ENCODE results near the gene SH2D4B. TPM values are rescaled to one million over a fixed set of nuclear protein-coding genes. Genes with fewer than 3 reads are reported as not detected.

The SH2D4B gene
- total RNA-seq, 3 donors from 2014 or later: 0.13 to 0.22 (median 0.20) TPM

DNA sequence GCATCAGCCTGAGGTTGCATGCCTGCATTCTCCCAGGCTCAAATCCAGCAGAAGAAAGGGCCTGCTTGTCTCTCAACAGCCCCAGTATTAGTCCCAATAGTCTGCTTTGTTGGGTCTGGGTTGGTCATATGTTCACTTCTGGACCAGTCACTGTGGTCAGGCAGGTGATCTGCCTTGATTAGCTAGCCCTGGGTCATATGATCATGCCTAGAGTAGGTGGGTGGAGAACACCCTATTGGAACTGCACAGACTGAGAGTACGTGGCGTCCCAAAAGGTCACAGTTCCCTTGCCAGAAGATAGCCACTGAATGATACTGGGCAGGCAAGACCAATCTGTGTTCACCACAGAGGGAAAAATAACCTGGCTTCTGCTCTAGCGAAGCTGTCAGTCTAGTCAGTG lies 80.1 kb downstream of the SH2D4B start:
- no peaks in the 10 kb centered on the region for H3K9me3 Mint-ChIP-seq
- H3K36me3 Mint-ChIP-seq (ENCODE audit: insufficient read depth): no peaks in the 10 kb centered on the region
- no peaks in the 10 kb centered on the region for H3K4me1 Mint-ChIP-seq (ENCODE audit: low read depth)
- H3K4me3 Mint-ChIP-seq: no peak overlapping the region
- no peak for DNase-seq
- H3K27me3 Mint-ChIP-seq (ENCODE audit: low read depth): no peaks in the 10 kb centered on the region
- no peak for ATAC-seq

DNA sequence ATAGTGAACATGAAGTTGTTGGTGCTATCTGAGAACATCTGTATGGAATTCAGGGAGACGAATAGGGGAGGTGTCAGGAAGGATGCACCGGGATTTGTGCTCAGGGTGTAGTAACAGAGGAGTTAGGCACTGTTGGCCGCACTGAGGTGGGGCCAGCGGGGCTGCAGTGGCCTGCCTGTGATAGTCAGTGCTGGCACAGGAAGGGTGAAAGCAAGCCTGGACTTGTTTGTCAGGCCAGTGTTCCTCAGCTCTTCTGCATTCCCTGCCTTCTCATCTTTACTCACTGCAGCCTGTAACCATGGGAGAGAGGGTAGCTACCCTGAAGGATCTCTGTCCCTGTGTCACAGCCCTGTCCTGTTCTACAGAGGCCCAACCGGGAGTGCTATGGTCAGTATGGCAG lies 81.3 kb downstream of the SH2D4B start:
- no peaks in the 10 kb centered on the region for H3K9me3 Mint-ChIP-seq
- ATAC-seq (no peak), DNase-seq (no peak)
- no peaks in the 10 kb centered on the region for H3K36me3 Mint-ChIP-seq (ENCODE audit: insufficient read depth)
- H3K4me3 Mint-ChIP-seq: no peak overlapping the region
- no peaks in the 10 kb centered on the region for H3K4me1 Mint-ChIP-seq (ENCODE audit: low read depth)
- no peaks in the 10 kb centered on the region for H3K27me3 Mint-ChIP-seq (ENCODE audit: low read depth)

- no peaks in the 10 kb centered on the region for H3K36me3 Mint-ChIP-seq (ENCODE audit: insufficient read depth)
Measured at GRCh38 chr10:80622153-80622552, 84.5 kb downstream of the SH2D4B start.

DNA sequence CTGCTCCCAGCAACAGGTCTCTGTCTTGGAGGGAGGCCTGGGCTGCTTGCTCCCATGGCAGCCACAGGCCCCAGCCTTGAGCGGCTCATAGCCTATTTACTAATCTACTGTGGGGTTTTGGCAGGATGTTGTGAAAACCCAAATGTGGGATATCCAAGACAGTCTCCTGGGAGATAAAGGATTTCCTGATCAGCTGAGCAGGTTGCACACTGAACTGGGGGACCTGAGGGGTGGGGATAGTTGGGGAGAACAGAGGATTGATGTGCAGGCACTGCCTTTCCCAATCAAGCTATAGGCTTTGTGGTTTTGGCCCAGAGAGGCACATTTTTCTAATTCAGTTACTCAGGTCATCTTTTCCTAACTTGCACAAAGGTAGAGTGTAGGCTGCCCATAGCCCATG lies 92.6 kb downstream of the SH2D4B start:
- ATAC-seq: no peak
- Mint-ChIP-seq H3K4me3 (no peak overlapping the region), H3K4me1 (ENCODE audit: low read depth) (no peaks in the 10 kb centered on the region), H3K27me3 (ENCODE audit: low read depth) (no peaks in the 10 kb centered on the region), H3K9me3 (no peaks in the 10 kb centered on the region), H3K36me3 (ENCODE audit: insufficient read depth) (no peaks in the 10 kb centered on the region)
- no peak for DNase-seq

More at GRCh38 chr10:80622153-80622552, 84.5 kb downstream of the SH2D4B start:
- DNase-seq (no peak), ATAC-seq (no peak)
- Mint-ChIP-seq H3K27me3 (ENCODE audit: low read depth) (no peaks in the 10 kb centered on the region), H3K4me3 (no peak overlapping the region), H3K4me1 (ENCODE audit: low read depth) (no peaks in the 10 kb centered on the region), H3K9me3 (no peaks in the 10 kb centered on the region)

DNA sequence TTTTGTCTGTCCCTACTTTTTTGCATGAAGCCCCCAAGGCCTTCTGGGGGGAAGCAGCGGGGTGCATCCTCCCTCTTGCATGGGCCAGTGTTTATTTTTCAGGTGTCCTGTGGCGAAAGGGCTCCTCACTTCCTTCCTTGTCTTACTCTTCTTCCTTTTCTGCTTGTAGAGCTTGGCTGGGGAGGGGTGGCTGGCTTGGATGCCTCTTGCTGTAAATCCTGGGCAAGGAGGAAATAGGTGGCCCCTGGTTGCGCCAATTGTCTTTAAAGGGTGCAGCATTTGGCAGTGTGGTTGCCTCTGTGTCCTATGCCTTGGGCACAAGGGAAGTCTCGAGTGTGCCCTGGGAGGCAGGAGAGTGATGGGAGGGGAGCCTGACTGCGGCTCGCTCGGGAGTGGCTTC lies 95.0 kb downstream of the SH2D4B start:
- Mint-ChIP-seq H3K9me3 (no peaks in the 10 kb centered on the region), H3K4me1 (ENCODE audit: low read depth) (no peaks in the 10 kb centered on the region), H3K4me3 (no peak overlapping the region), H3K36me3 (ENCODE audit: insufficient read depth) (no peaks in the 10 kb centered on the region), H3K27me3 (ENCODE audit: low read depth) (no peaks in the 10 kb centered on the region)
- DNase-seq (no peak), ATAC-seq (no peak)

DNA sequence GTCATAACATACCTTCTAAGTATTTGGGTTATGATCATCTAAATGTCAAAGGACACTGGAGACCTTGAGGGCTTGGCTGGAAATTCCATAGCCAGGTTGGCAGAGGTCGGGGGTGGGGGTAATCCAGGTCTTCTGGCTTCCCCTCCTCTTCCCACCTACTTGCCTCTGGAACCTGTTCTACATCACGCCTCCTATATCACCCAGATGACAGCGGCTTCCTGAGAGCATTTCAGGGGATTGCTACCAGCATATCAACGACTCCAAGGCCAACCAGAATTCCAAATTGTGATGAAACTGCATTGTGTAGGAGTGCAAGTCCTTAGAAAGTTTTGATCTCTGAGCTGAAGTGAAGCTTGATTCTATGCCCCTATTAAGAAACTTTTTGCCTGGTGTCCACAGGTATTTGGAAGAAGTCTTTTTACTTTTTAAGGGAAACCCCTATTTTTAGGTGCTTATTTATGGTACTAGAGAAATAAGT lies 95.7 kb downstream of the SH2D4B start:
- no peak for ATAC-seq
- no peaks in the 10 kb centered on the region for H3K36me3 Mint-ChIP-seq (ENCODE audit: insufficient read depth)
- H3K4me1 Mint-ChIP-seq (ENCODE audit: low read depth): no peaks in the 10 kb centered on the region
- H3K4me3 Mint-ChIP-seq: no peak overlapping the region
- no peaks in the 10 kb centered on the region for H3K27me3 Mint-ChIP-seq (ENCODE audit: low read depth)
- no peaks in the 10 kb centered on the region for H3K9me3 Mint-ChIP-seq
- DNase-seq: no peak

GRCh38 chr10:80633910-80634309 lies 96.2 kb downstream of the SH2D4B start:
- no peaks in the 10 kb centered on the region for H3K36me3 Mint-ChIP-seq (ENCODE audit: insufficient read depth)
- ATAC-seq (no peak), DNase-seq (no peak)
- no peaks in the 10 kb centered on the region for H3K9me3 Mint-ChIP-seq
- peaks cover 3% of the 10 kb centered on the region for H3K27me3 Mint-ChIP-seq (ENCODE audit: low read depth)
- no peaks in the 10 kb centered on the region for H3K4me1 Mint-ChIP-seq (ENCODE audit: low read depth)
- no peak overlapping the region for H3K4me3 Mint-ChIP-seq

DNA sequence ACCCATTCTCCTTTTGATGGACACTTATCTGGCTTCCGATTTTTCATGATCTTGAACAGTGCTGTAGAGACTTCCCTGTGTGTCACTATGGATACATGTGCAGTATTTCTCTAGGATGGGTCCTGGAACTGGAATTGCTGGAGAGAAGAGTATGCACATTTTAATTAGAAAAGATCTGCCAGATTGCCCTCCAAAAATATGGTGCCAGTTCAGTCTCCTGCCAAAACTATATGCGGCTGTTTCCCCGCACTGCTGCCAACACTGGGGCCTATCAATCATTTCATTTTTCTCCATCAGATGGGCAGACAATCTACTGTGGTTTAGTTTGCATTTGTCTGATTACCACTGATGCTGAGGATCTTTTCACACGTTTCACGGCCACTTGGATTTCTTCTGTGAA lies 105.0 kb downstream of the SH2D4B start:
- Mint-ChIP-seq H3K27me3 (ENCODE audit: low read depth) (peaks cover 22% of the 10 kb centered on the region), H3K4me1 (ENCODE audit: low read depth) (no peaks in the 10 kb centered on the region), H3K9me3 (no peaks in the 10 kb centered on the region), H3K36me3 (ENCODE audit: insufficient read depth) (no peaks in the 10 kb centered on the region), H3K4me3 (no peak overlapping the region)
- ATAC-seq (no peak), DNase-seq (no peak)

GRCh38 chr10:80646366-80646765 lies 108.7 kb downstream of the SH2D4B start:
- ATAC-seq (no peak), DNase-seq (no peak)
- Mint-ChIP-seq H3K36me3 (ENCODE audit: insufficient read depth) (no peaks in the 10 kb centered on the region), H3K4me1 (ENCODE audit: low read depth) (no peaks in the 10 kb centered on the region), H3K4me3 (no peak overlapping the region), H3K27me3 (ENCODE audit: low read depth) (peaks cover 19% of the 10 kb centered on the region), H3K9me3 (no peaks in the 10 kb centered on the region)

DNA sequence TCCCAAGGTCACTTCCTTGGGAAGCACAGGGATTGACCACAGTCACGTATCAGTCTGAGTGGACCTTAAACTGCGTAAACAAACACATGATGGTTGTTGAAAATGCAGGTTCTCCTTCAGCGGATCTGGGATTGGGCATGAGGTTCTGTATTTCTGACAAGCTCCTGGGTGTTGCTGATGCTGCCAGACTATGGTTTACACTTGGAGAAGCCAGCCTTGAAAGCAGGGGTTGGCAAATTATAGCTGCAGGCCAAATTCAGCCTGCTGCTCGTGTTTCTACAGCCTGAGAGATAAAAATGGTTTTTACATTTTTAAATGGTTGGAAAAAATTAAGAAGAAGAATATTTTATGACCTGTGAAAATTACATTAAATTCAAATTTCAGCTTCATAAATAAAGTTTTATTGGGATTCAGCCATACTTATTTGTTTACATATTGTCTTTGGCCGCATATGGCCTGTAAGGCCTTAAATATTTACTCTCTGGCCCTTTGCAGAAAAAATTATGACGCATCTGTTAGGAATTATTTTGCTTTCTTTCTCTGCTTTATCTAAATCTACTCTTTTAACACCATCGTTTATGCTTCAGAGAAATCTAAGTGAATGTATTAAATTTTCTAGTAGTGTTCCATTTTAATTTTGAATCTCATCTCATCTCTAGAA lies 109.6 kb downstream of the SH2D4B start:
- Mint-ChIP-seq H3K4me3 (no peak overlapping the region), H3K27me3 (ENCODE audit: low read depth) (peaks cover 19% of the 10 kb centered on the region), H3K36me3 (ENCODE audit: insufficient read depth) (no peaks in the 10 kb centered on the region), H3K4me1 (ENCODE audit: low read depth) (no peaks in the 10 kb centered on the region), H3K9me3 (no peaks in the 10 kb centered on the region)
- DNase-seq (no peak), ATAC-seq (no peak)

- Mint-ChIP-seq H3K9me3 (peaks cover 1% of the 10 kb centered on the region), H3K36me3 (ENCODE audit: insufficient read depth) (no peaks in the 10 kb centered on the region), H3K4me3 (no peak overlapping the region)
Measured at GRCh38 chr10:80648106-80648505, 110.4 kb downstream of the SH2D4B start.

GRCh38 chr10:80649183-80649582 lies 111.5 kb downstream of the SH2D4B start:
- H3K36me3 Mint-ChIP-seq (ENCODE audit: insufficient read depth): no peaks in the 10 kb centered on the region
- DNase-seq: no peak
- H3K4me1 Mint-ChIP-seq (ENCODE audit: low read depth): no peaks in the 10 kb centered on the region
- peaks cover 12% of the 10 kb centered on the region for H3K9me3 Mint-ChIP-seq
- H3K27me3 Mint-ChIP-seq (ENCODE audit: low read depth): peaks cover 17% of the 10 kb centered on the region
- ATAC-seq: no peak
- H3K4me3 Mint-ChIP-seq: no peak overlapping the region

More at GRCh38 chr10:80648106-80648505, 110.4 kb downstream of the SH2D4B start:
- peaks cover 15% of the 10 kb centered on the region for H3K27me3 Mint-ChIP-seq (ENCODE audit: low read depth)
- no peak for ATAC-seq
- H3K4me1 Mint-ChIP-seq (ENCODE audit: low read depth): no peaks in the 10 kb centered on the region
- DNase-seq: no peak

- no peak for DNase-seq
- no peak overlapping the region for H3K4me3 Mint-ChIP-seq
- peaks cover 14% of the 10 kb centered on the region for H3K9me3 Mint-ChIP-seq
- H3K27me3 Mint-ChIP-seq (ENCODE audit: low read depth): peaks cover 2% of the 10 kb centered on the region
- ATAC-seq: no peak
- H3K4me1 Mint-ChIP-seq (ENCODE audit: low read depth): no peaks in the 10 kb centered on the region
- H3K36me3 Mint-ChIP-seq (ENCODE audit: insufficient read depth): no peaks in the 10 kb centered on the region
Measured at GRCh38 chr10:80655898-80656297, 118.2 kb downstream of the SH2D4B start.

- H3K4me3 Mint-ChIP-seq: no peak overlapping the region
- peaks cover 6% of the 10 kb centered on the region for H3K27me3 Mint-ChIP-seq (ENCODE audit: low read depth)
- no peaks in the 10 kb centered on the region for H3K36me3 Mint-ChIP-seq (ENCODE audit: insufficient read depth)
- H3K9me3 Mint-ChIP-seq: peaks cover 13% of the 10 kb centered on the region
- DNase-seq (no peak), ATAC-seq (no peak)
- H3K4me1 Mint-ChIP-seq (ENCODE audit: low read depth): peaks cover 4% of the 10 kb centered on the region
Measured at GRCh38 chr10:80658068-80658467, 120.4 kb downstream of the SH2D4B start.

DNA sequence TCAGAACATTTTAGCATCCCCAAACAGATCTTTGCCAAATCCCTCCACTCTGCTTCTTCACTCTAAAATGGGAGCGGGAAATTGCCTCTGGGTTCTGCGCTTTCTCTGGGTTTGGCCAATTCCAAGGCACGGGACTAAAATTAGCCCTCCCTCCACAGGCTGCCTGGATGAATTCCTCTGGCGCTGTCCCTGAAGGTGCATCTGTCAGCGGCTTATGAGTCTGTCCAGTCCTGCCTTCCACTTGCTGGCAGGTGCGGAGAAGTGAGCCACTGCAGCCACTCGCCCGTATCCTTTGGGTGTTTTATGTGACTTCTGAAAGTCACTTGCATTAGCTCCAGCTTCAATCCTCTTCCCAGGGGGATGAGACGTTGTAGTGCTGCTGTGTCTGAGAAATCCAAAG lies 121.6 kb downstream of the SH2D4B start:
- DNase-seq: no peak
- Mint-ChIP-seq H3K4me3 (no peak overlapping the region), H3K9me3 (peaks cover 1% of the 10 kb centered on the region), H3K36me3 (ENCODE audit: insufficient read depth) (no peaks in the 10 kb centered on the region), H3K27me3 (ENCODE audit: low read depth) (peaks cover 7% of the 10 kb centered on the region), H3K4me1 (ENCODE audit: low read depth) (peaks cover 4% of the 10 kb centered on the region)
- no peak for ATAC-seq

Measured in activated T-cell treated with anti-CD3 and anti-CD28 coated beads, Interleukin-2, amount 50 U/mL, for 4 hours (primary cell).